Osteoblast (primary cell): ENCODE results near the gene GABBR2. TPM values are rescaled to one million over a fixed set of nuclear protein-coding genes. Genes with fewer than 3 reads are reported as not detected.

Experiments
- DNase-seq: peaks from one replicate; pipeline ENCODE4 v3.0.0; 2011; ENCODE audit warnings: low spot score, mixed read lengths; ENCODE audit not compliant: insufficient read length; ENCODE audit errors: missing footprints
- H2AFZ ChIP-seq: 2 replicates; pipeline ENCODE4 v1.6.0; 2011; ENCODE audit warnings: mild to moderate bottlenecking, low read length
- H3K27ac ChIP-seq: 2 replicates; pipeline ENCODE4 v1.5.1; 2011; ENCODE audit warnings: mild to moderate bottlenecking, low read depth, low read length, moderate library complexity
- H3K27me3 ChIP-seq: 2 replicates; pipeline ENCODE4 v1.6.0; 2012; ENCODE audit warnings: mild to moderate bottlenecking, control low read depth, inconsistent platforms, low read length, moderate library complexity; ENCODE audit not compliant: insufficient read depth
- H3K36me3 ChIP-seq: 2 replicates; pipeline ENCODE4 v1.5.1; 2011; ENCODE audit warnings: mild to moderate bottlenecking, low read length, control low read depth, moderate library complexity; ENCODE audit not compliant: insufficient read depth
- H3K4me1 ChIP-seq: 2 replicates; pipeline ENCODE4 v1.5.1; 2011; ENCODE audit warnings: mild to moderate bottlenecking, low read length, control low read depth, moderate library complexity; ENCODE audit not compliant: insufficient read depth
- H3K4me2 ChIP-seq: 2 replicates; pipeline ENCODE4 v1.6.0; 2011; ENCODE audit warnings: mild to moderate bottlenecking, low read length; ENCODE audit not compliant: insufficient read depth
- H3K4me3 ChIP-seq: fragments of 200-600 bp; sonication (generic); 3 replicates; pipeline ENCODE4 v1.5.1; 2012; ENCODE audit warnings: mild to moderate bottlenecking, low read length, inconsistent platforms; ENCODE audit not compliant: insufficient read depth
- H3K79me2 ChIP-seq: 2 replicates; pipeline ENCODE4 v1.6.0; 2012; ENCODE audit warnings: mild to moderate bottlenecking, low read length, control low read depth, inconsistent platforms; ENCODE audit not compliant: insufficient read depth
- H3K9me3 ChIP-seq: 2 replicates; pipeline ENCODE4 v1.5.1; 2011; ENCODE audit warnings: low read depth, low read length, control low read depth
- H4K20me1 ChIP-seq: 2 replicates; pipeline ENCODE4 v1.6.0; 2012; ENCODE audit warnings: mild to moderate bottlenecking, low read length, control low read depth; ENCODE audit not compliant: insufficient read depth
- total RNA-seq: library from RNA; depleted of rRNA; stranded (reverse); fragments of >200 nt; gene quantifications from 2 replicates; pipeline ENCODE4 v1.2.3, GENCODE V29; 2012
- TF ChIP-seq, protein P1 (sequence below): IDR thresholded peaks from 2 replicates; pipeline ENCODE4 v1.5.1; 2011; ENCODE audit warnings: mild to moderate bottlenecking, low read depth, low read length, moderate library complexity; ENCODE audit errors: extremely low read depth

GABBR2 gene
- total RNA-seq, 1 donor: under 0.01 TPM

DNA sequence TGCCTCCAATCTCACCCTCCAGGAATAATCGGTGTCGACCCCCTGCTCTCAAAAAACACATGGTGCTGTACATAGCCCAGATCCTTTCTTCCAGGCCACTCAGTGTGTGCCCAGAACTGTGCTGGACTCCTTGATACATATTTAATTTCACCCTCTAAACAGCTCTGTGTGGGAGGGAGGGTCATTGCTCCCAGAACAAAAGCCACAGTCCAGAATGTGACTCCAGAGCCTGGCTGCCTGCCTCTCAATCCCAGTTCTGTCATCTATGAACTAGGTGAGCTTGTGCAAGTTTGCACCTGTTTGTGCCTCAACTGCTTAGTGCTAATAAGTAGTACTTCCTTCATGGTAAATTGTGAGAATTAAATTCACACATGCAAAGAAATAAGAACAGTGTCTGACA lies 93.1 kb downstream of the GABBR2 start:
- H3K36me3 ChIP-seq: no peaks in the 10 kb centered on the region
- H3K27me3 ChIP-seq: peaks cover 12% of the 10 kb centered on the region

DNA sequence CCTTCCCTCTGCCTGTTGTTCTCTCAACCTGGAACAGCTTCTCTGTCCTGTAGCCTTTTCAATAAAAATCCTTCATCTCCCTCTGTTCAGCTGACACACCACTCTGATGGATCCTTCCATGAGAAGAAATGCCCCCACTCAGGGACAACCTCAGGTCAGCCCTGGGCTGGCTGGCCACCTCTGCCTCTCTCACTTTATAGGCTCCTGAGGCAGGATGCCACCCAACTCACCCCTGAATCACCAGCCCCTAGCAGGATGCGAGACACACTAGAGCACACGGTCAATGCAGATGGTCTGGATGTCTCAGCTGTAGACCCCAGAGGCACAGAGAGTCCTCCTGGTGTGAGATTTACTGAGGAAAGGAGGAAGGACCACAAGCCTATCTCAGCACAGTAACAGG lies 93.8 kb downstream of the GABBR2 start:
- no peak overlapping the region for H3K4me2 ChIP-seq
- no peak for DNase-seq
- peaks cover 10% of the 10 kb centered on the region for H3K27me3 ChIP-seq
- H2AFZ ChIP-seq: no peak overlapping the region
- no peak overlapping the region for H3K4me3 ChIP-seq
- no peaks in the 10 kb centered on the region for H4K20me1 ChIP-seq
- H3K27ac ChIP-seq: no peak overlapping the region
- no peaks in the 10 kb centered on the region for H3K4me1 ChIP-seq
- H3K36me3 ChIP-seq: no peaks in the 10 kb centered on the region
- no peaks in the 10 kb centered on the region for H3K9me3 ChIP-seq
- no peaks in the 10 kb centered on the region for H3K79me2 ChIP-seq
- TF ChIP-seq, protein P1, sequence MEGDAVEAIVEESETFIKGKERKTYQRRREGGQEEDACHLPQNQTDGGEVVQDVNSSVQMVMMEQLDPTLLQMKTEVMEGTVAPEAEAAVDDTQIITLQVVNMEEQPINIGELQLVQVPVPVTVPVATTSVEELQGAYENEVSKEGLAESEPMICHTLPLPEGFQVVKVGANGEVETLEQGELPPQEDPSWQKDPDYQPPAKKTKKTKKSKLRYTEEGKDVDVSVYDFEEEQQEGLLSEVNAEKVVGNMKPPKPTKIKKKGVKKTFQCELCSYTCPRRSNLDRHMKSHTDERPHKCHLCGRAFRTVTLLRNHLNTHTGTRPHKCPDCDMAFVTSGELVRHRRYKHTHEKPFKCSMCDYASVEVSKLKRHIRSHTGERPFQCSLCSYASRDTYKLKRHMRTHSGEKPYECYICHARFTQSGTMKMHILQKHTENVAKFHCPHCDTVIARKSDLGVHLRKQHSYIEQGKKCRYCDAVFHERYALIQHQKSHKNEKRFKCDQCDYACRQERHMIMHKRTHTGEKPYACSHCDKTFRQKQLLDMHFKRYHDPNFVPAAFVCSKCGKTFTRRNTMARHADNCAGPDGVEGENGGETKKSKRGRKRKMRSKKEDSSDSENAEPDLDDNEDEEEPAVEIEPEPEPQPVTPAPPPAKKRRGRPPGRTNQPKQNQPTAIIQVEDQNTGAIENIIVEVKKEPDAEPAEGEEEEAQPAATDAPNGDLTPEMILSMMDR: no peak

More for the DNA sequence above, 93.1 kb downstream of the GABBR2 start:
- Histone ChIP-seq H3K27ac (no peak overlapping the region), H3K9me3 (no peaks in the 10 kb centered on the region), H3K4me3 (no peak overlapping the region), H3K4me1 (no peaks in the 10 kb centered on the region), H3K79me2 (no peaks in the 10 kb centered on the region), H4K20me1 (no peaks in the 10 kb centered on the region), H2AFZ (no peak overlapping the region), H3K4me2 (no peak overlapping the region)
- no peak for DNase-seq
- TF ChIP-seq, protein P1: no peak

DNA sequence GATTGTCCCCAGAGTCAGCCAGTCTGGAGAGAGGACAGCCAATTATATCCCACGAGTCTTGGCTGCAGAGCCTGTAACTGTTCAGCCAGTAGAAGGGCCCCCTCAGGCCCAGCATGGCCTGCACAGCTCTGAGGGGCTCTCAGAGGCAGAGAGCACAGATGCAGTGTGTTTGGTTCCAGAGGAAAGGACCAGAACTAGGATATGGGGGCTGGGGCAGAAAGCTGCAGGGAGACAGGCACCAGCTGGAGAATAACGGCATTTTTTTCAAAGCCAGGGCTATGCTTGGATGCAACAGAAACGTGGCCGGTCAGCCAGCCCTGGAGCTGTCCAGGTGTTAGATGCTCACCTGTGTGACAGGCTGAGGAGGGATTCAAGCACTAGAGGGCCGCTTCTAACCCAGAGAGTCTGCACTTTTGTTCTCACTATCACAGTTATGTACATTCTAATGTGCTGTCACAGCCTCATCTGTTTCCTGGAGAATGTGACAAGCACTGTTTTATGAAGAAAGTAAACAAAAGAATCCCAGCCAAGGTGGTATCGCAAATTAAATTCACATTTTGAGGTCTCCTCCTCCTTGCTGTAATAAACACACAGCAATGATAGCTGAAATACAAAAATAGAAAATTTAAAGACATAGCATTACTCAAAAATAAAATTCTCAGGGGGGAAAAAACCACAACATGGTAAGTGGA lies 96.5 kb downstream of the GABBR2 start:
- Histone ChIP-seq H3K79me2 (no peaks in the 10 kb centered on the region), H3K4me1 (peaks cover 2% of the 10 kb centered on the region), H4K20me1 (no peaks in the 10 kb centered on the region), H2AFZ (no peak overlapping the region), H3K4me3 (no peak overlapping the region), H3K27ac (no peak overlapping the region), H3K27me3 (peaks cover 4% of the 10 kb centered on the region), H3K9me3 (no peaks in the 10 kb centered on the region), H3K4me2 (no peak overlapping the region), H3K36me3 (no peaks in the 10 kb centered on the region)
- TF ChIP-seq, protein P1: no peak
- DNase-seq: no peak

DNA sequence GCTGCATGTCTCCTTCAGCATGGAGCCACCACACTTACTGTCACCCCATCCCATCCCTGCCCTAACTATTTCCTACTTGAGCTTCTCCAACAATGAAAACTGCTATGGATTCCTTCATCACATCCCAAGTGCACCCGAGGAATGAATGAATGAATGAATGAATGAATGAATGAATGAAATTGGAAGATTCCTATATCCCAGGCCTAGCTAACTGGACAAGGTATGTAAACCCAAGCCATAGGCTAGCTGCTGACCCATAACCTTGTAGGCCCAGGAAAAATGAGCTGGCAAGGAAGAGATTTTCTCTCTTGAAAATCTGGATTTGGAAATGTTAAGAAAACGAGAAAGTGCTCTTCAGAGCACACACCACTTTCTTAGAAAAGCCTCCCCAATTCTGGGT lies 97.4 kb downstream of the GABBR2 start:
- no peak overlapping the region for H2AFZ ChIP-seq
- no peak for DNase-seq
- no peak overlapping the region for H3K4me2 ChIP-seq
- no peaks in the 10 kb centered on the region for H3K9me3 ChIP-seq
- H3K27me3 ChIP-seq: peaks cover 4% of the 10 kb centered on the region
- no peak overlapping the region for H3K4me3 ChIP-seq
- no peaks in the 10 kb centered on the region for H4K20me1 ChIP-seq
- no peaks in the 10 kb centered on the region for H3K79me2 ChIP-seq
- H3K4me1 ChIP-seq: peaks cover 2% of the 10 kb centered on the region
- no peaks in the 10 kb centered on the region for H3K36me3 ChIP-seq
- H3K27ac ChIP-seq: no peak overlapping the region
- TF ChIP-seq, protein P1: no peak
